DND-41 (cell line): ENCODE data around the gene SMG5.

ENCODE experiments used
- CTCF ChIP-seq: IDR thresholded peaks from 2 replicates; pipeline ENCODE4 v1.5.1; 2012; ENCODE audit warnings: borderline replicate concordance, low read length, moderate library complexity, mild to moderate bottlenecking; ENCODE audit not compliant: poor library complexity, severe bottlenecking; ENCODE audit errors: extremely low read depth
- EZH2 ChIP-seq: IDR thresholded peaks from 3 replicates; pipeline ENCODE4 v1.6.1; 2012; ENCODE audit warnings: borderline replicate concordance, low read depth, mild to moderate bottlenecking, moderate library complexity, low read length, inconsistent platforms; ENCODE audit not compliant: severe bottlenecking

GRCh38 chr1:156266051-156266450 is 16.6 kb downstream of the SMG5 start:
- no peak for TF ChIP-seq CTCF
- TF ChIP-seq EZH2: no peak
